ENCODE measurements around the gene LRIT1. TPM values are rescaled to one million over a fixed set of nuclear protein-coding genes. Genes with fewer than 3 reads are reported as not detected.

The LRIT1 gene
- total and polyA plus RNA-seq, 8 donors, result not detected

DNA sequence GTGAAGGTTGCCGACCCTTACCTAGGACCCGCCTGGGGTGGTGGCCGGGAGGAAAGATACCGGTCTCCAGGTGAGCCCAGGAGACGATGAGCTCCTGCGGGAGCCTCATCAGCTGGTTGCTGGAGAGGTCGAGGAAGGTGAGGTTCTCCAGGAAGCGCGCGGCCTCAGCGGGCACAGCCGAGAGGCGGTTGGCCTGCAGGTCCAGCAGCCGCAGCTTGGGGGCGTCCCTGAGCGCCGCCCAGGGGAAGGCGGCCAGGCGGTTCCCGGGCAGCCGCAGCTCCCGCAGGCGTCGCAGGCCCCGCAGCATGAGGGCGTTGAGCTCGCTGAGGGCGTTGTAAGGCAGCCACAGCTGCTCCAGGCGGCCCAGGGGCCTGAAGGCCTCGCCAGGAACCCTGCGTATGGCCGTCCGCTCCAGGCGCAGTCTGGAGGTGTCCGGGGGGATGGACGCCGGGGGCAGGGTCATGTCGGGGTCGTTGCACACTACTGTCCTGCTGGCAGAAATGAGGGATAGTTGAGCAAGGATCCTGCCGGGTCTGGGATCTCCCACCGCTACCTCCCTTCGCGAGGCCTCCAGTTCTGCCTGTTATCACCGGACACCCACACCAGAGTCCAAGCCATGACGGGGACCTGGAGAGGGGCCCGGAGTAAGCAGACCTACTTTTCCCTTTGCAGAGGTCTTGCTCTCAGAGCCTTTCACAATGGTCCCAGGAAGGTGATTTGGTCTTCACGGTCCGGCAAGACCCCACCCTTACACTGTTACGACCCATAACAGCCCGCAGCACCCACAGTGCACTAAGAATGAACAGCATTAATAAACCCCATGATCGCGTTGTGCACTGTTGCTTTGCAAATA is 3.9 kb downstream of the LRIT1 start:
- DNase-seq (no peak), FAIRE-seq (no peak), ATAC-seq (no peak)
- Histone ChIP-seq H3K4me3 (no peak overlapping the region), H3K27ac (no peak overlapping the region), H3K27me3 (no peaks in the 10 kb centered on the region), H3K9me3 (no peaks in the 10 kb centered on the region), H3K36me3 (no peaks in the 10 kb centered on the region), H3K4me1 (no peaks in the 10 kb centered on the region)
- WGBS, 2 donors, result 45 to 46% methylated on average over 51 to 52 of the region's 52 CpGs
- TF ChIP-seq, protein P1, sequence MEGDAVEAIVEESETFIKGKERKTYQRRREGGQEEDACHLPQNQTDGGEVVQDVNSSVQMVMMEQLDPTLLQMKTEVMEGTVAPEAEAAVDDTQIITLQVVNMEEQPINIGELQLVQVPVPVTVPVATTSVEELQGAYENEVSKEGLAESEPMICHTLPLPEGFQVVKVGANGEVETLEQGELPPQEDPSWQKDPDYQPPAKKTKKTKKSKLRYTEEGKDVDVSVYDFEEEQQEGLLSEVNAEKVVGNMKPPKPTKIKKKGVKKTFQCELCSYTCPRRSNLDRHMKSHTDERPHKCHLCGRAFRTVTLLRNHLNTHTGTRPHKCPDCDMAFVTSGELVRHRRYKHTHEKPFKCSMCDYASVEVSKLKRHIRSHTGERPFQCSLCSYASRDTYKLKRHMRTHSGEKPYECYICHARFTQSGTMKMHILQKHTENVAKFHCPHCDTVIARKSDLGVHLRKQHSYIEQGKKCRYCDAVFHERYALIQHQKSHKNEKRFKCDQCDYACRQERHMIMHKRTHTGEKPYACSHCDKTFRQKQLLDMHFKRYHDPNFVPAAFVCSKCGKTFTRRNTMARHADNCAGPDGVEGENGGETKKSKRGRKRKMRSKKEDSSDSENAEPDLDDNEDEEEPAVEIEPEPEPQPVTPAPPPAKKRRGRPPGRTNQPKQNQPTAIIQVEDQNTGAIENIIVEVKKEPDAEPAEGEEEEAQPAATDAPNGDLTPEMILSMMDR (IDR thresholded peaks at IDR 0.05), result no peak
- intact Hi-C loops (cut with DNase I), result no loop called here

DNA sequence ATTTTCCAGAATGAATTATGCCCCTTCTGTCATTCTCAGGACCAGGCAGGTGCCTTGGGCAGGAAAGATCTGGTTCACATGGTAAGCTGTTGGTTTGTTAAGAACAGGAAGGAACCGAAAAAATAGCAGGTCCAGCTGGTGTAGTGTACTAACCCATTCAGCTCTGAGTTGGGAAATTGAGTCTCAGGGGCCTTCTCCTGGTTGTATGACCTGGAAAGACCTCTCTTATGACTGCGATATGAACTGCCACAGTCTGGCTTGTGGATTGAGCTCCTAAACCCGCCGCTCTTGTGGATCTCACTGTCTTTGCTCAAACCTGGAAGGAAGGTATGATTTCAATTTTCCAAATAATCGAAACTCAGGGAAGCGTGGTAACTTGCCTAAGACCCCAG is 4.5 kb downstream of the LRIT1 start:
- ATAC-seq (no peak), FAIRE-seq (no peak), DNase-seq (no peak)
- H3K36me3 ChIP-seq, result no peaks in the 10 kb centered on the region
- no peaks in the 10 kb centered on the region for H3K9me3 ChIP-seq
- intact Hi-C loops (cut with DNase I), result no loop called here
- H3K27ac ChIP-seq, result no peak overlapping the region
- TF ChIP-seq, protein P1 (IDR thresholded peaks at IDR 0.05), result no peak
- no peaks in the 10 kb centered on the region for H3K4me1 ChIP-seq
- no peaks in the 10 kb centered on the region for H3K27me3 ChIP-seq
- 79 to 86% methylated on average over 6 of the region's 6 CpGs for WGBS, 2 donors
- no peak overlapping the region for H3K4me3 ChIP-seq

DNA sequence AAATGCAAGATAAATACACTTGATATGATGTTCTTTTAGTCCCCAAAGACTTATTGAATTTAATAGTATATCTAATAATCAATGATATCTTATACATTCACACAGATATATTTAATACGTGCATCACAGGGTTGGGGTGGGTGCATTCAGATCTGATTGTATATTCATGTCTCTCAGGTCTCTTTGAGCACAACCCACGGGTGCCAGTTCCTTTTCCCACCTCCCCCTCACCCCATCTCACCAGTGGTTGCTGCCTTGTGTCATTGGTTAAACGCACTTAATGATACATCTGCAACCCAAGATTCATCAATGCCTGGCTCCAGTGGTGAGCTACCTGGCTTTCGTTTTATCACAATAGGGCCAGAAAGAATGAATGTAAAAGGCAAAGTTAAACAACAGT is 6.2 kb downstream of the LRIT1 start:
- WGBS, 2 donors, result 67 to 70% methylated on average over 4 of the region's 4 CpGs
- Histone ChIP-seq H3K4me3 (no peak overlapping the region), H3K36me3 (no peaks in the 10 kb centered on the region), H3K27me3 (no peaks in the 10 kb centered on the region), H3K4me1 (no peaks in the 10 kb centered on the region), H3K9me3 (no peaks in the 10 kb centered on the region), H3K27ac (no peak overlapping the region)
- FAIRE-seq (no peak), DNase-seq (no peak), ATAC-seq (no peak)
- intact Hi-C loops (cut with DNase I), result no loop called here
- TF ChIP-seq, protein P1 (IDR thresholded peaks at IDR 0.05), result no peak

DNA sequence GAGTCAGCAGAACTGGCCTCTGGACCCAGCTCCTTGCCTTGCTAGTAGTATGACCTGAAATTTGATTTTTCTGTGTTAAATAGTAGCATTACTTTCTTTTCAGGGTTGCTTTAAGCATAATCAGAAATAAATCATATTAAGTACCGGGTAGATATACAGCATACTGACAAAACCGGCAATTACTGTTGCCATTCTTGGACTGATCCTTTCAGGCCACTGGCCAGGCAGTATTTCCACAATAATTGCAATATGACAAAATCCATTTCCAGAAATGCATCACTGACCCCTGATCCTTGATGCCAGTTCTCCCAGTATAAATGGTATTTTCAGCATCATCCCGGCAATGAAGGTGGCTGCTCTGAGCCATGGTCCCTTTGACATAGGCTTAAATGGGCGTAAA is 6.9 kb downstream of the LRIT1 start:
- no peak for ATAC-seq
- whole genome bisulfite sequencing, 2 donors, result 75 to 91% methylated on average over 4 of the region's 4 CpGs

More for the DNA sequence above, 6.9 kb downstream of the LRIT1 start:
- no peaks in the 10 kb centered on the region for H3K4me1 ChIP-seq
- H3K4me3 ChIP-seq, result no peak overlapping the region
- DNase-seq, result no peak
- no peak overlapping the region for H3K27ac ChIP-seq
- no peaks in the 10 kb centered on the region for H3K27me3 ChIP-seq
- TF ChIP-seq, protein P1 (IDR thresholded peaks at IDR 0.05), result no peak
- no peaks in the 10 kb centered on the region for H3K36me3 ChIP-seq
- intact Hi-C loops (cut with DNase I), result no loop called here
- no peak for FAIRE-seq
- no peaks in the 10 kb centered on the region for H3K9me3 ChIP-seq
